Right atrium auricular region (tissue), 2 donors: ENCODE data around the gene ZNF791. TPM values are rescaled to one million over a fixed set of nuclear protein-coding genes. Genes with fewer than 3 reads are reported as not detected.
"Not testable (repeated sequence)": the region's sequence is repeated elsewhere in the genome, so short reads cannot be mapped to it uniquely, and the experiment has no call there.

Experiments
- DNase-seq: peaks from one replicate; pipeline ENCODE4 v3.0.0-alpha.2; 2019; ENCODE audit warnings: low spot score
- H3K27ac ChIP-seq, 2 donors: fragments of 200-600 bp; sonication (generic); 1 replicate in 1 of 2; 2 replicates in 1 of 2; pipeline ENCODE4 v1.5.1; 2016 to 2019
- H3K27me3 ChIP-seq, 2 donors: fragments of 200-600 bp; sonication (generic); one replicate each; pipeline versions ENCODE4 v1.5.1 to v1.6.0; 2017 to 2019
- H3K36me3 ChIP-seq: fragments of 200-600 bp; sonication (generic); one replicate; pipeline ENCODE4 v1.5.1; 2016
- H3K4me1 ChIP-seq, 2 donors: fragments of 200-600 bp; sonication (generic); one replicate each; pipeline versions ENCODE4 v1.5.1 to v1.6.0; 2017 to 2019
- H3K4me3 ChIP-seq, 2 donors: fragments of 200-600 bp; sonication (generic); 1 replicate in 1 of 2; 2 replicates in 1 of 2; pipeline ENCODE4 v1.5.1; 2017 to 2019; ENCODE audit warnings: mild to moderate bottlenecking in 1 of 2, moderate library complexity in 1 of 2
- H3K9me3 ChIP-seq, 2 donors: fragments of 200-600 bp; sonication (generic); one replicate each; pipeline ENCODE4 v1.5.1; 2019
- total RNA-seq, 2 donors: library from RNA; depleted of rRNA; stranded (reverse); fragments of >200 nt; gene quantifications; one replicate each; pipeline ENCODE4 v1.1.0, GENCODE V29; 2016
- TF ChIP-seq, protein P1 (sequence below), 2 donors: fragments of 200-600 bp; sonication (generic); IDR thresholded peaks; one replicate each; pipeline ENCODE4 v1.5.1; 2019; ENCODE audit warnings: antibody characterized with exemption in 2 of 2

ZNF791 gene
- total RNA-seq, 2 donors from 2014 or later = 8.2 to 10.1 TPM

DNA sequence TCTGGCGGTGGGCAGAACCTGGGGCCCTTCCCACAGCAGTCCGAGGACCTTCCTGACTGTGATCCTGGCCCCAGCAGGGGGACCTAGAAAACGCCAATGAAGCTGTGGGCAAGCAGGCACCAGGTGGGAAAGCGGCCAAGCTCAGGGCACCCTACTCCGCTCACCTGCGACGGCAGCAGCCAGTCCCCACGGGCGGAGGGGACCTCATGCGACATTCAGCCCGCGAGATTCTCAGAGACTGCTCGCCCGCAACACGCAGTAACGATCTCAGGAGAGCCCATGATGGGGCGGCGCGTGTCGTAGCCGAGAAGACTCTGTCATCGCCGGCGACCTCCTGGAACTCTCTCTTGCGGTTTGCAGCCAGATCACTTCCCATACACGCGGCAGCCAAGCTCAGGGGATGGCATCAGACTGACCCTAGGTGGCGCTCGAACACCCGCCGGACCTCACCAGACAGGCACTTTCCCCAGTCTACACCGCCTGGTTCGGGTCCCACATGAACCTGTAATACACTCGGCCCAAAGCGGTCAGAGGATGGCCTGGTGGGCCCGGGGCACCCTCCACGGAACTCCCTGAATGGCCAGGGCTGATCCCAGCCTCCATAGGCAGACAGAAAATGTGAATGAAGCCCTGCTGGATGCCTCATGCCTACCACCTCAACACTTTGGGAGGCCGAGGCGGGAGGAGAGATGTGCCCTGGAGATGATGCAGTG is 29.3 kb downstream of the ZNF791 start:
- DNase-seq = peak; percentile 83
- TF ChIP-seq, protein P1, sequence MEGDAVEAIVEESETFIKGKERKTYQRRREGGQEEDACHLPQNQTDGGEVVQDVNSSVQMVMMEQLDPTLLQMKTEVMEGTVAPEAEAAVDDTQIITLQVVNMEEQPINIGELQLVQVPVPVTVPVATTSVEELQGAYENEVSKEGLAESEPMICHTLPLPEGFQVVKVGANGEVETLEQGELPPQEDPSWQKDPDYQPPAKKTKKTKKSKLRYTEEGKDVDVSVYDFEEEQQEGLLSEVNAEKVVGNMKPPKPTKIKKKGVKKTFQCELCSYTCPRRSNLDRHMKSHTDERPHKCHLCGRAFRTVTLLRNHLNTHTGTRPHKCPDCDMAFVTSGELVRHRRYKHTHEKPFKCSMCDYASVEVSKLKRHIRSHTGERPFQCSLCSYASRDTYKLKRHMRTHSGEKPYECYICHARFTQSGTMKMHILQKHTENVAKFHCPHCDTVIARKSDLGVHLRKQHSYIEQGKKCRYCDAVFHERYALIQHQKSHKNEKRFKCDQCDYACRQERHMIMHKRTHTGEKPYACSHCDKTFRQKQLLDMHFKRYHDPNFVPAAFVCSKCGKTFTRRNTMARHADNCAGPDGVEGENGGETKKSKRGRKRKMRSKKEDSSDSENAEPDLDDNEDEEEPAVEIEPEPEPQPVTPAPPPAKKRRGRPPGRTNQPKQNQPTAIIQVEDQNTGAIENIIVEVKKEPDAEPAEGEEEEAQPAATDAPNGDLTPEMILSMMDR (IDR thresholded peaks at IDR 0.05) = peak; percentile 62 to 83
- H3K9me3 ChIP-seq = no peaks in the 10 kb centered on the region
- peaks cover 0 to 12% of the 10 kb centered on the region in 2 donors for H3K4me1 ChIP-seq
- H3K36me3 ChIP-seq = no peaks in the 10 kb centered on the region
- H3K27ac ChIP-seq = no peak overlapping the region
- no peaks in the 10 kb centered on the region for H3K27me3 ChIP-seq
- H3K4me3 ChIP-seq = peak overlapping the region in 1 of 2 donors; percentile 35

DNA sequence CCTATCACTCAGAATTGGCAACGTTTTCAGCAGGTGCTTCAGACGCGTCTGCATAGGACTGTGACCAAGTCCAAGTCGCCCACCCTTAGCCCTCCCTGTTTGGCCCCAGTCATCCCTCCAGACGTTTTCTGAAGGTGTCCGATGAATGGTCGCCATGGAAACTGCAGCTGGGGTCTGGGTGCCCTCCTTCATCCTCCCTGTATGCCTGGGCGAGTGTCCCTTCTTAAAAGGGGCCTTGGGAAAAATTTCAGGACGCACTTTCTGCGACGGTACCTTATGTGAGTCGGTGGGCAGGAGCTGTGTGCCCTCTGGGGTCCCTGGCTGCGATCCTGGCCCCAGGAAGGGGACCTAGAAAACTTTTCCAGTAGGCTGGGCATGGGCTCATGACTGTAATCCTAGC is 30.7 kb downstream of the ZNF791 start:
- Histone ChIP-seq H3K27ac (no peak overlapping the region), H3K9me3 (no peaks in the 10 kb centered on the region), H3K4me3 (no peak overlapping the region), H3K27me3 (no peaks in the 10 kb centered on the region), H3K36me3 (no peaks in the 10 kb centered on the region), H3K4me1 (peaks cover 0 to 12% of the 10 kb centered on the region in 2 donors)
- no peak for DNase-seq
- TF ChIP-seq, protein P1 (IDR thresholded peaks at IDR 0.05) = no peak

DNA sequence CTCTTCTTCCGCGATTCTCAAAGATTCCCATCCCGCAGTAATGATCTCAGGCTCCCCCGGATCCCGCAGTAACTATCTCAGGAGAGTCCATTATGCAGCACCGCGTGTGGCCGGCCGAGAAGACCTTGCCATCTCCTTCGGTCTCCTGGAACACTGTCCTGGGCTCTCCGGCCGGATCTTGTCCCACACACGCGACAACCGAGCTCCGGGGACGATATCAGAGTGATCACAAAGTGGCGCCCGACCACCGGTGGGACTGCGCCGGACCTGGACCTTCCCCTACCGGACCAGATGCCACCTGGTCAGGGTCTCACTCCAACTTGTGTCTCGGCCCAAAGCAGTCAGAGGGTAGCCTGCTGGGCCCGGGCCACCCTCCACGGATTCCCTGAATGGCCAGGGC is 31.8 kb downstream of the ZNF791 start:
- TF ChIP-seq, protein P1 (IDR thresholded peaks at IDR 0.05) = no peak
- H3K4me3 ChIP-seq = no peak overlapping the region
- H3K9me3 ChIP-seq = no peaks in the 10 kb centered on the region
- peaks cover 0 to 14% of the 10 kb centered on the region in 2 donors for H3K4me1 ChIP-seq
- H3K36me3 ChIP-seq = no peaks in the 10 kb centered on the region
- no peak for DNase-seq
- H3K27ac ChIP-seq = no peak overlapping the region
- no peaks in the 10 kb centered on the region for H3K27me3 ChIP-seq

DNA sequence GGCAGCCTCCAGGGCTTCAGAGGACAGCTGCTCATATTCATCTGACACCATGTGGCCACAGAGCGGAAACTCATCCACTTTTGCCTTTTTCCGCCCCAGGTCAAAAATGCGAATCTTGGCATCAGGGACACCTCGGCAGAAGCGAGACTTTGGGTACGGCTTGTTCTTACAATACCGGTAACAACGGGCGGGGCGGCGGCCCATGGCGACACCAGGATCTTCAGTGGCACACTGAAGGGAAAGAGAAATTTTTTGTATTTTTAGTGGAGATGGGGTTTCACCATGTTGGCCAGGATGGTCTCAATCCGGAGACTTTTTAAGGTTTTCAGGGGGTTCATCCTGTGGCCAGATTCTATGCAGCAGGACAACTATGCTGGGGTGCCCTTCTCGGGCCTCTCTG is 33.0 kb downstream of the ZNF791 start:
- H3K27ac ChIP-seq, H3K27me3 ChIP-seq, H3K9me3 ChIP-seq, H3K36me3 ChIP-seq, H3K4me3 ChIP-seq, DNase-seq: not testable (repeated sequence)
- H3K4me1 ChIP-seq = peaks cover 0 to 26% of the 10 kb centered on the region in 2 donors

DNA sequence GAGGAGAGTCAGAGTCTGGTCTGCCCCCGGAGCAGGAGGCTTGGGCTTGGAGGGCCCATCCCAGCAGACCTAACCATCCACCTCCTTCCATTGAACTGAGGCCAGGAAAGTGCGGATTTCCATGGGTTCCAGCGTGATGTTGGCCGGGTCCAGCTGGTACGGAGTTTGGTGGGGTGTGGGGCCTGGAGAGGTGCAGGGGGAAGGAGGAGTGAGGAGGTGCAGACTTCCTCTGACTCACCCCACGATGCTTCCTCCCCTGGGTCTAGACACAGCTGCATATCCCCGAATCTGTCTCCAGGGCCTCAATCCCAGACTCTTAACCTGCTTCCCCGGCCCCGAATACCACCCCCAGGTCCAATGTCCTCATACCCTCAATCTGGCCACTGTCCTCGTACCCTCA is 35.8 kb downstream of the ZNF791 start:
- Histone ChIP-seq H3K27ac (no peak overlapping the region), H3K27me3 (no peaks in the 10 kb centered on the region), H3K36me3 (no peaks in the 10 kb centered on the region), H3K4me3 (no peak overlapping the region), H3K9me3 (no peaks in the 10 kb centered on the region), H3K4me1 (peaks cover 0 to 14% of the 10 kb centered on the region in 2 donors)
- TF ChIP-seq, protein P1 (IDR thresholded peaks at IDR 0.05) = no peak
- no peak for DNase-seq

DNA sequence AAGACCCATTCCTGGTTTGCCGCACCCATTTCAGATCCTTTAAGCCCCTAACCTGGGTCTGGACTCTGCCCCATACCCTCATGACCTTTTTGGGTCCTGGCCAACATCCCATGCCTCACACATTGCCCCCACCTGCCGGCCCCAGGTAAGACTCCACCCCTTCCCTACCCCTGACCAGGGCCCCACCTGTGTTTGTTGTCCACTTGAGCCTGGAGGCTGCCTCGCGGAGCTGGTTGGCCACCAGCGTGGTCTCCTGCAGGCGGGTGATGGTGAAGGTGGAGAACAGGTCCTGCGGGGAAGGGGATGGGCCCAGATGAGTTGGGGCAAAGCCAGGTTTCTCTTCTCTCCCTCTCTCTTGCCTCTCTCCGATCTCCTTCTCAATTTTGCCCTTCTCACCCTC is 36.3 kb downstream of the ZNF791 start:
- Histone ChIP-seq H3K4me3 (peak overlapping the region in 1 of 2 donors; percentile 46), H3K36me3 (no peaks in the 10 kb centered on the region), H3K4me1 (peaks cover 0 to 14% of the 10 kb centered on the region in 2 donors), H3K9me3 (no peaks in the 10 kb centered on the region), H3K27ac (no peak overlapping the region), H3K27me3 (no peaks in the 10 kb centered on the region)
- DNase-seq = no peak
- TF ChIP-seq, protein P1 (IDR thresholded peaks at IDR 0.05) = no peak
